Breast epithelium (tissue), 4 donors: ENCODE data around the gene SARS2. TPM values are rescaled to one million over a fixed set of nuclear protein-coding genes. Genes with fewer than 3 reads are reported as not detected.
"Not testable (repeated sequence)": the region's sequence is repeated elsewhere in the genome, so short reads cannot be mapped to it uniquely, and the experiment has no call there.

Experiments used
- DNase-seq, 2 donors: peaks; one replicate each; pipeline ENCODE4 v3.0.0-alpha.2; 2019; ENCODE audit warnings: low spot score in 2 of 2
- H3K27ac ChIP-seq, 2 donors: fragments of 200-600 bp; sonication (generic) in 1 of 2; one replicate each; pipeline ENCODE4 v1.5.1; 2016 to 2019; ENCODE audit warnings: mild to moderate bottlenecking in 1 of 2
- H3K27me3 ChIP-seq, 2 donors: fragments of 200-600 bp; sonication (generic) in 1 of 2; one replicate each; pipeline versions ENCODE4 v1.5.1 to v1.6.0; 2017 to 2019; ENCODE audit warnings: control low read depth in 1 of 2, mild to moderate bottlenecking in 1 of 2
- H3K36me3 ChIP-seq: fragments of 200-600 bp; one replicate; pipeline ENCODE4 v1.5.1; 2019
- H3K4me1 ChIP-seq, 2 donors: fragments of 200-600 bp; sonication (generic); one replicate each; pipeline ENCODE4 v1.5.1; 2016 to 2019; ENCODE audit warnings: control low read depth in 1 of 2
- H3K4me3 ChIP-seq, 3 donors: fragments of 200-600 bp; sonication (generic); 1 replicate in 2 of 3; 2 replicates in 1 of 3; pipeline ENCODE4 v1.5.1; 2016 to 2019; ENCODE audit warnings: mild to moderate bottlenecking in 3 of 3, moderate library complexity in 2 of 3
- H3K9me3 ChIP-seq, 2 donors: fragments of 200-600 bp; sonication (generic) in 1 of 2; one replicate each; pipeline ENCODE4 v1.5.1; 2016 to 2019; ENCODE audit warnings: control low read depth in 1 of 2
- CTCF ChIP-seq, 3 donors: fragments of 450-650 bp; IDR thresholded peaks; one replicate each; pipeline ENCODE4 v1.5.1; 2016 to 2017; ENCODE audit warnings: antibody characterized with exemption in 3 of 3, mild to moderate bottlenecking in 3 of 3, moderate library complexity in 3 of 3
- POLR2A ChIP-seq: fragments of 450-650 bp; IDR thresholded peaks from one replicate; pipeline ENCODE4 v1.6.1; 2016; ENCODE audit warnings: antibody characterized with exemption, mild to moderate bottlenecking, moderate library complexity
- POLR2AphosphoS5 ChIP-seq, 3 donors: sonication (generic); formaldehyde crosslinking; IDR thresholded peaks; one replicate each; pipeline ENCODE4 v1.6.1; 2017; ENCODE audit warnings: antibody characterized with exemption in 3 of 3
- intact Hi-C: fragments of 100-400 bp; cut with DNase I; formaldehyde crosslinking; loops from one replicate; pipeline ENCODE4 v1.15.1; 2023; ENCODE audit warnings: low total_unique reads
- total RNA-seq, 3 donors: library from RNA; depleted of rRNA; stranded (reverse); fragments of >200 nt; gene quantifications; one replicate each; pipeline ENCODE4 v1.1.0, GENCODE V29; 2016

Gene SARS2
- total RNA-seq, 3 donors from 2014 or later, result 10.9 to 22.6 (median 18.9) TPM

DNA sequence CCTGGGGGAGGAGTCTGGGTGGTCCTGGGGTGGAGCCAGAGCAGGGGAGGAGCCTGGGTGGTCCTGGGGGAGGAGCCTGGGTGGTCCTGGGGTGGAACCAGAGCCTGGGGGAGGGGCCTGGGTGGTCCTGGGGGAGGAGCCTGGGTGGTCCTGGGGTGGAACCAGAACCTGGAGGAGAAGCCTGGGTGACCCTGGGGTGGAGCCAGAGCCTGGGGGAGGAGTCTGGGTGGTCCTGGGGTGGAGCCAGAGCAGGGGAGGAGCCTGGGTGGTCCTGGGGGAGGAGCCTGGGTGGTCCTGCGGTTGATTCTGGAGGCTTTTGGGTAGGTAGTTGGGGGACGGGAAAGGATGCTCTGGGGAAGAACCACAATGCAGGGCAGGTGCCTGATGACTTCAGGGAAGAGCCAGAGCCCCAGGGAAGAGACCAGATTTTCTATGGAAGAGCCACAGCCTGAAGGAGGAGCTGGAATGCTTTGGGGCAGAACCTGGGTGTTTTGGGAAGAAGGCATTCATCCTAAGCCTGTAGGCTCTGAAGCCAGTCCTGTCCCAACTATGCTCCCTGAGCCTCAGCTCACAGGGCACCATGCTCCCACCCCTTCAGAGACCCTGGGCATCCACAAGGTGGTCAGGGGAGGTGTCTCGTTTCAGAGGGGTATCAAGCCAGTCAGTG, 15.1 kb upstream of the SARS2 start:
- no peaks in the 10 kb centered on the region for H3K4me1 ChIP-seq
- no peaks in the 10 kb centered on the region for H3K27me3 ChIP-seq
- no peak for DNase-seq
- no peaks in the 10 kb centered on the region for H3K36me3 ChIP-seq
- H3K9me3 ChIP-seq, result no peaks in the 10 kb centered on the region
- intact Hi-C loops, result loop anchor here (5.0 kb wide), 1 partner anchor 177 kb away; no protein-coding TSS in a partner anchor
- no peak for TF ChIP-seq POLR2A
- TF ChIP-seq CTCF (IDR thresholded peaks at IDR 0.05), result no peak
- no peak for TF ChIP-seq POLR2AphosphoS5 (IDR thresholded peaks at IDR 0.05)
- no peak overlapping the region for H3K4me3 ChIP-seq
- H3K27ac ChIP-seq, result no peak overlapping the region

DNA sequence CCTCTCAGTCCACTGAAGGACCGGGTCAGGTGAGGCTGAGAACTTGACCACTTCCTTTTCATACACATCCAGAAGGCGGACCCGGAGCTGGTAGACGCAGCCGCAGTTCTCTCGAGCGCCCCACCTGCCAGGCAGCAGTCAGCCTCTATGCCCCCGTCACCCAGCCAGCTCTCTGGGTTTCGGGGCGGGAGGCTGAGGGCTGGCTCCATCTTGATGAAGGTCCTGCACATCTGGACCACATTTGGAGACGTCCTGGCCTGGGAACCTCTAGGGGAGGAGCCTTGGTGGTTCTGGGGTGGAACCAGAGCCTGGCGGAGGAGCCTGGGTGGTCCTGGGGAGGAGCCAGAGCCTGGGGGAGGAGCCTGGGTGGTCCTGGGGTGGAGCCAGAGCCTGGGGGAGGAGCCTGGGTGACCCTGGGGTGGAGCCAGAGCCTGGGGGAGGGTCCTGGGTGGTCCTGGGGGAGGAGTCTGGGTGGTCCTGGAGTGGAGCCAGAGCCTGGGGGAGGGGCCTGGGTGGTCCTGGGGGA, 14.5 kb upstream of the SARS2 start:
- intact Hi-C loops, result loop anchor here (5.0 kb wide), 1 partner anchor 177 kb away; no protein-coding TSS in a partner anchor
- no peak overlapping the region for H3K27ac ChIP-seq
- DNase-seq, result no peak
- no peaks in the 10 kb centered on the region for H3K4me1 ChIP-seq
- no peak overlapping the region for H3K4me3 ChIP-seq
- no peaks in the 10 kb centered on the region for H3K27me3 ChIP-seq
- TF ChIP-seq POLR2A (no peak), POLR2AphosphoS5 (IDR thresholded peaks at IDR 0.05) (no peak), CTCF (IDR thresholded peaks at IDR 0.05) (no peak)
- no peaks in the 10 kb centered on the region for H3K9me3 ChIP-seq
- no peaks in the 10 kb centered on the region for H3K36me3 ChIP-seq

- H3K4me3 ChIP-seq, result no peak overlapping the region
- no peaks in the 10 kb centered on the region for H3K27me3 ChIP-seq
- no peak overlapping the region for H3K27ac ChIP-seq
- no peak for TF ChIP-seq CTCF (IDR thresholded peaks at IDR 0.05)
- TF ChIP-seq POLR2A, result no peak
- no peak for TF ChIP-seq POLR2AphosphoS5 (IDR thresholded peaks at IDR 0.05)
- H3K4me1 ChIP-seq, result no peaks in the 10 kb centered on the region
- no peaks in the 10 kb centered on the region for H3K36me3 ChIP-seq
- intact Hi-C loops, result no loop called here
- no peak for DNase-seq
- H3K9me3 ChIP-seq, result no peaks in the 10 kb centered on the region
Measured at GRCh38 chr19:38942471-38943181, 12.1 kb upstream of the SARS2 start.

GRCh38 chr19:38941979-38942378, 11.4 kb upstream of the SARS2 start:
- TF ChIP-seq POLR2A (no peak), POLR2AphosphoS5 (IDR thresholded peaks at IDR 0.05) (no peak), CTCF (IDR thresholded peaks at IDR 0.05) (no peak)
- Histone ChIP-seq H3K4me3 (no peak overlapping the region), H3K9me3 (no peaks in the 10 kb centered on the region), H3K4me1 (no peaks in the 10 kb centered on the region), H3K27ac (no peak overlapping the region), H3K36me3 (no peaks in the 10 kb centered on the region), H3K27me3 (no peaks in the 10 kb centered on the region)
- no peak for DNase-seq
- intact Hi-C loops, result no loop called here

GRCh38 chr19:38941466-38941865, 10.9 kb upstream of the SARS2 start:
- intact Hi-C loops, H3K4me3 ChIP-seq, H3K4me1 ChIP-seq, H3K36me3 ChIP-seq, H3K9me3 ChIP-seq, DNase-seq, H3K27ac ChIP-seq, H3K27me3 ChIP-seq: not testable (repeated sequence)
